OCI-LY3 (cell line): Measurements from ENCODE around the gene FTO.

Source experiments
- H2AFZ ChIP-seq: fragments of 200-600, 300-600 bp; shearing (Covaris generic); 2 replicates; pipeline ENCODE4 v1.6.0; 2014; ENCODE audit warnings: antibody characterized with exemption, low read depth, low read length
- H3K27ac ChIP-seq: fragments of 200-600, 300-600 bp; sonication (generic); 2 replicates; pipeline ENCODE4 v1.5.1; 2014; ENCODE audit warnings: mild to moderate bottlenecking, low read length, moderate library complexity, mixed read lengths
- H3K27me3 ChIP-seq: fragments of 200-600, 300-600 bp; sonication (generic); 2 replicates; pipeline ENCODE4 v1.6.1; 2014; ENCODE audit warnings: low read depth, low read length, mixed read lengths
- H3K36me3 ChIP-seq: fragments of 200-600, 300-600 bp; sonication (generic); replicated peaks from 2 replicates; pipeline ENCODE3; 2014; ENCODE audit warnings: low read depth, low read length, mixed read lengths
- H3K4me1 ChIP-seq: fragments of 300-600, 200-600 bp; sonication (generic); 2 replicates; pipeline ENCODE4 v1.6.1; 2014; ENCODE audit warnings: low read length, mixed read lengths
- H3K4me2 ChIP-seq: fragments of 200-600, 300-600 bp; sonication (generic); 2 replicates; pipeline ENCODE4 v1.6.1; 2014; ENCODE audit warnings: low read length, mixed read lengths
- H3K4me3 ChIP-seq: fragments of 300-600, 200-600 bp; sonication (generic); 2 replicates; pipeline ENCODE4 v1.5.1; 2014; ENCODE audit warnings: antibody characterized with exemption, mild to moderate bottlenecking, low read length, moderate library complexity
- H3K79me2 ChIP-seq: fragments of 300-600, 200-600 bp; shearing (Covaris generic); 2 replicates; pipeline ENCODE4 v1.6.1; 2014; ENCODE audit warnings: mild to moderate bottlenecking, low read length, mixed read lengths
- H3K9ac ChIP-seq: fragments of 300-600, 200-600 bp; shearing (Covaris generic); 2 replicates; pipeline ENCODE4 v1.6.0; 2014; ENCODE audit warnings: mild to moderate bottlenecking, low read length, moderate library complexity
- H3K9me3 ChIP-seq: fragments of 200-600, 300-600 bp; shearing (Covaris generic); 2 replicates; pipeline ENCODE4 v1.6.1; 2014; ENCODE audit warnings: low read length, mixed read lengths; ENCODE audit not compliant: insufficient read depth
- H4K20me1 ChIP-seq: fragments of 200-600, 300-600 bp; sonication (generic); 2 replicates; pipeline ENCODE4 v1.6.1; 2016; ENCODE audit warnings: low read length, mixed read lengths; ENCODE audit not compliant: insufficient read depth
- CTCF ChIP-seq: fragments of 200-600, 300-600 bp; sonication (generic); IDR thresholded peaks from 2 replicates; pipeline ENCODE4 v1.5.1; 2014; ENCODE audit warnings: antibody characterized with exemption, low read length, low read depth
- EZH2phosphoT487 ChIP-seq: fragments of 200-600 bp; shearing (Covaris generic); IDR thresholded peaks from 2 replicates; pipeline ENCODE4 v1.6.1; 2018; ENCODE audit warnings: antibody characterized with exemption, mixed run types, low read depth

Gene FTO

GRCh38 chr16:53666786-53667415 is 37.1 kb upstream of the FTO start:
- Histone ChIP-seq H2AFZ (no peak overlapping the region), H3K27me3 (no peaks in the 10 kb centered on the region), H3K9ac (no peak overlapping the region), H3K4me2 (no peak overlapping the region), H4K20me1 (no peaks in the 10 kb centered on the region), H3K4me1 (no peaks in the 10 kb centered on the region), H3K27ac (no peak overlapping the region), H3K36me3 (no peaks in the 10 kb centered on the region), H3K79me2 (no peaks in the 10 kb centered on the region), H3K4me3 (no peak overlapping the region), H3K9me3 (no peaks in the 10 kb centered on the region)
- TF ChIP-seq CTCF (no peak), EZH2phosphoT487 (no peak)

- no peaks in the 10 kb centered on the region for H4K20me1 ChIP-seq
- H3K9me3 ChIP-seq = no peaks in the 10 kb centered on the region
- no peaks in the 10 kb centered on the region for H3K36me3 ChIP-seq
- H3K4me3 ChIP-seq = no peak overlapping the region
- H3K4me1 ChIP-seq = no peaks in the 10 kb centered on the region
- TF ChIP-seq EZH2phosphoT487 (no peak), CTCF (no peak)
- no peak overlapping the region for H3K4me2 ChIP-seq
- H2AFZ ChIP-seq = no peak overlapping the region
- H3K27me3 ChIP-seq = no peaks in the 10 kb centered on the region
- no peak overlapping the region for H3K9ac ChIP-seq
- no peak overlapping the region for H3K27ac ChIP-seq
- H3K79me2 ChIP-seq = no peaks in the 10 kb centered on the region
Measured at GRCh38 chr16:53668869-53669268, 35.1 kb upstream of the FTO start.

GRCh38 chr16:53672461-53672860 is 31.5 kb upstream of the FTO start:
- H3K36me3 ChIP-seq = no peaks in the 10 kb centered on the region
- H3K4me2 ChIP-seq = no peak overlapping the region
- no peaks in the 10 kb centered on the region for H3K4me1 ChIP-seq
- H3K9ac ChIP-seq = no peak overlapping the region
- H3K4me3 ChIP-seq = no peak overlapping the region
- no peak overlapping the region for H3K27ac ChIP-seq
- H4K20me1 ChIP-seq = no peaks in the 10 kb centered on the region
- H3K79me2 ChIP-seq = no peaks in the 10 kb centered on the region
- H3K27me3 ChIP-seq = no peaks in the 10 kb centered on the region
- TF ChIP-seq CTCF (no peak), EZH2phosphoT487 (no peak)
- no peak overlapping the region for H2AFZ ChIP-seq
- no peaks in the 10 kb centered on the region for H3K9me3 ChIP-seq

- Histone ChIP-seq H3K4me1 (peaks cover 2% of the 10 kb centered on the region), H2AFZ (no peak overlapping the region), H3K4me3 (no peak overlapping the region), H3K4me2 (no peak overlapping the region), H3K36me3 (no peaks in the 10 kb centered on the region), H3K9me3 (no peaks in the 10 kb centered on the region), H3K9ac (no peak overlapping the region), H3K79me2 (no peaks in the 10 kb centered on the region), H3K27me3 (no peaks in the 10 kb centered on the region), H4K20me1 (no peaks in the 10 kb centered on the region), H3K27ac (no peak overlapping the region)
- TF ChIP-seq CTCF (no peak), EZH2phosphoT487 (no peak)
Measured at GRCh38 chr16:53673189-53673588, 30.8 kb upstream of the FTO start.
